HG03175 (cell line): ENCODE results near the gene SLC2A11.
"Not testable (repeated sequence)": the region's sequence is repeated elsewhere in the genome, so short reads cannot be mapped to it uniquely, and the experiment has no call there.

Experiments used
- ATAC-seq: cut with Tn5 transposase; IDR thresholded peaks from one replicate; pipeline ENCODE4 v1.9.1; 2021; ENCODE audit warnings: mild to moderate bottlenecking, moderate library complexity; ENCODE audit not compliant: unreplicated experiment

SLC2A11 gene

GRCh38 chr22:23845265-23846080 is 12.2 kb upstream of the SLC2A11 start:
- no peak for ATAC-seq

DNA sequence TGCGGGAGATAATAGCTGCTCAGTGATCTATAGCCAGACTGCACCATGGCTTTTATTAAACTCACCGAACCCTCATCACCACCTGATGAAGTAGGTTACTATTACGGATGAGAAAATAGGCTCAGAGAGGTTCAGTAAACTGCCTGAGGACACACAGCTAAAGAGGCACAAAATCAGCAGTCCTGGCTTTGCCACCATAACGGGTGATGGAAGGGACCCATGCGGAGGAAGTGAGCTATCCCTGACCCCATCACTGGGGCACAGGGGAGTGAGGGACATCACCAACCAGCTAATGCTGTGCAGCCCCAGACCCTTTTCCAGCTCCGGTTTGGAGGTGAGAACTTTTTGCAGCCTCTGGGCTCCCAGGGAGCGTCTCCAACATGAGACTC is 11.6 kb upstream of the SLC2A11 start:
- no peak for ATAC-seq

GRCh38 chr22:23847310-23847920 is 10.3 kb upstream of the SLC2A11 start:
- no peak for ATAC-seq

GRCh38 chr22:23847991-23848864 is 9.4 kb upstream of the SLC2A11 start:
- no peak for ATAC-seq

GRCh38 chr22:23849009-23850006 is 8.4 kb upstream of the SLC2A11 start:
- ATAC-seq = peak; percentile 56

DNA sequence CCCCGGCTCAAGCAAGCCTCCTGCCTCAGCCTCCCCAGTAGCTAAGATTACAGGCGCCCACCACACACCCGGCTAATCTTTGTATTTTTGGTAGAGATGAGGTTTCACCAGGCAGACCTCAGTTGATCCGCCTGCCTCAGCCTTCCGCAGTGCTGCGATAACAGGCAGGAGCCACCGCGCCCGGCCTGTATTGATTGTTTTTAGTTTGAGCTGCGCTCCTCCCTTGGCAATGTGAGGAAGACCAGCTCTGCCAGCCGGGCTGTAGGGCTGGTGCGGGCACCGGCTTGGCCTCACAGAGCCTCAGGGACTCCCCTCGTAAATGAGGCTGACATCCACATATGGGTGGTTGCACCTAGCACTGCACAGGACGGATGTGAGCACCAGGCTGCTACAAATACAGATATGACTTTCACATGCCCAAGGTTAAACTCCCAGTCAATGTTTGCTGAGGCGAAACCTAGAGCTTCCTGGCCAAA is 7.5 kb upstream of the SLC2A11 start:
- ATAC-seq = peak; percentile 79

DNA sequence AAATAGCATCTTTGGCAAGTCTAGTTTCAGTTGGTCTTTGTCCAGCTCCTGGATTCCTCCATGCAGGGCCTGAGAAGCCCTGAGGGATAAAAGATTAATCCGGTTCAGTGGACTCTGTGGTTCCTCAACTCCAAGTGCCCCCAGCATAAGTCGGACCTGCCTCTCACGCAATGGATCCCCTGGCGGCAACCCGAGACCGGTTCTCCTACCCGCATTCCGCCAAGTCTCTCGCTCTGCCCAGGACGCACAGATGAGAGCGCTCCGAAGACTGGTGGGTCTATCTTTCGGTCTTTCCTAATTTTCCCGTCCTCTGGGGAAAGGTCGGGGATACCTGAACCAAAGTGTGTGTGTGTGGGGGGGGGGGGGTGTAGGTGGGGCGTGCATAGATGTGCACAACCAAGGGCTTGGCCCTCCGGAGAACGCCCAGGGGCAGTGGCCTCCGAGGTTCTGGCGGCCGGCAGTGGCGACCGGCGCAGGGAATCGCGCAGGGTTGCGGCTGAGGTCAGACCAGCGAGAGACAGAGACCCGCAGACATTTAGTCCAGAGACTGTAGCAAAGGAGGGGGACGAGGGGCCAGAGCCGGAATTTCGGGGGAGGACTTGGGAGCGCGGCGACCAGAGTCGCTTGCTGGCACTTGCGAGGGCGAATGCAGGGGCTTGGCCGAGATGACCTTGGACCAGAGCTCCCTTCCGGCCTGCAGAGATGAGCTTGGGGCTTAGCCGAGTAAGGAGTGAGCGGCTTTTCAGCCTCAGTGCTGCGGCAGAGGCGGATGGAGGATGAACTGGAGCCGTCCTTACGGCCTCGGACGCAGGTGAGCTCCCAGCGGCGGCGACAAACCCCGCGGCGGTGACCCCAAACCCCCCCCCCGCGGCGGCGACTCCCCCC is 712 bp upstream of the SLC2A11 start:
- peak; percentile 33 for ATAC-seq

DNA sequence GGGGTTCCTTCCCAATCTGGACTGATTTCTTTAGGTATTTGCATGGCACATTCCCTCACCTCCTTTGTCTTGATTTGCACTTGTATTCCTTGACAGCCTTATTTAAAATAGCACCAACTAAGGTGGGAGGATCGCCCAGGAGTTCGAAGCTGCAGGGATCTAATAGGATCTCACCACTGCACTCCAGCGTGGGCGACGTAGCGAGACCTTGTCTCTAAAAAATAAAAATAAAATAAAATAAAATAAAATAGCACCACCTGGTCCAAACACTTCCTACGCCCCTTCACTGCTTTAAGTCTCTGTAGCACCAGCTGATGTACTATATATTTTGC is 775 bp downstream of the SLC2A11 start:
- ATAC-seq = no peak

- no peak for ATAC-seq
Measured at GRCh38 chr22:23859201-23859600, 1.5 kb downstream of the SLC2A11 start.

DNA sequence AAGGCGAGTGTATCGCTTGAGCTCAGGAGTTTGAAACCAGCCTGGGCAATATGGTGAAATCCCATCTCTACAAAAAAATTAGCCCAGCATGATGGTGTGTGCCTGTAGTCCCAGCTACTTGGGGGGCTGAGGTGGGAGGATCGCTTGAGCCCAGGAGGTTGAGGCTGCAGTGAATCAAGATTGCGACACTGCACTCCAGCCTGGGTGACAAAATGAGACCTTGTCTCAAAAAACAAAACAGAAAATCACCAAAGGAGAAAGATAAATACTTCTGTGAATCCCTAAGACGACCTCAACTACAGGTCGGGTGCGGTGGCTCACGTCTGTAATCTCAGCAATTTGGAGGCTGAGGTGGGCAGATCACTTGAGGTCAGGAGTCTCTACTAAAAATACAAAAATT is 2.5 kb downstream of the SLC2A11 start:
- ATAC-seq = not testable (repeated sequence)

DNA sequence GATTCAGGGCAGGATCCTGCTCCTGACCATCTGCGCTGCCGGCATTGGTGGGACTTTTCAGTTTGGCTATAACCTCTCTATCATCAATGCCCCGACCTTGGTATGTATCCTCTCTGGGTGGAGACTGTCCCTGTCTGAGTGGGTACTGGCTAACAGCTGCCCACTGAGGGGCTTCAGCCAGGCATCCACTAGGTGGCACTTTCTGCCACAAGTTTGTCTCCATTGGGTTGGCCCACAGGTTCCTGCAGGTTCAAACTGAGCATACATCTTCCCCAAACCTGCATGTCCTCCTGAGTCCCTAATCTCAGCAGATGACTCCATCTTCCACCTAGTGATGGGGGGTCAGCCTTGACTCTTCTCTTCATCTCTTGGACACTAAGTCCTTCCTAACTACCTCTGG is 4.4 kb downstream of the SLC2A11 start:
- ATAC-seq = no peak

DNA sequence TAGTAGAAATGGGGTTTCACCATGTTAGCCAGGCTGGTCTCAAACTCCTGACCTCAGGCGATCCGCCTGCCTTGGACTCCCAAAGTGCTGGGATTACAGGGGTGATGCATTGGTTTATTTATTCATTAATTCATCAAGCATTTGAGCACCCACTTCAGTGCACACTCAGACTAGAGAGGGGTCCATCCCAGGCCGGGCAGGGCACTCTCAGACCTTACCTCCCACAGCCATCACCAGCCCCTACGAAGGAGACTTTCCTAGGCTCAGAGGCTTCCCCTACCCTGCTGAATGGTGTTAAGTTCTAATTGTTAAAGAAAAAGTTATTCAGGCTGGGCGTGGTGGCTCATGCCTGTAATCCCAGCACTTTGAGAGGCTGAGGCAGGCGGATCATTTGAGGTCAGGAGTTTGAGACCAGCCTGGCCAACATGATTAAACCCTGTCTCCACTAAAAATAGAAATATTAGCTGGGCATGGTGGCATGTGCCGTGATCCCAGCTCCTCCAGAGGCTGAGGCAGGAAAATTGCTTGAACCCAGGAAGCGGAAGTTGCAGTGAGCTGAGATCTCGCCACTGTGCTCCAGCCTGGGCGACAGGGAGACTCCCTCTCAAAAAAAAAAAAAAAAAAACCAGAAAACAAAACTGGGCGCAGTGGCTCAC is 7.0 kb downstream of the SLC2A11 start:
- ATAC-seq = not testable (repeated sequence)

DNA sequence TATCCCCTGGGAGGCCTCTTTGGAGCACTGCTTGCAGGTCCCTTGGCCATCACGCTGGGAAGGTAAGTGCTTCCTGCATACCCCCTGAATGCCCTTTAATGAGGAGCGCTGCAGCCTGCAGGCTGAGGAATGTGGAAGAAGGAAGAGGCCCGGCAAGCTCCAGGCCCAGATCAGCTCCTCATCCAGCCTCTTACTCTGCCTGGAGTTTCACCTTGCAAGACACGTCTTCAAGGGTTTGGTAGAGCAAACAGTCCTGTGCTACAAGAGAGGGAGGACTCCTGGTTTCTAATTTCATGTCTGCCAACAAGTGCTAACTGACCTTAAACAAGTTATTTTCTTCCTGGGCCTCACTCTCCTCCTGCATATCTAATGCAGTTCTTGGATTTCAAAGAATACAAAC is 10.9 kb downstream of the SLC2A11 start:
- ATAC-seq = no peak

DNA sequence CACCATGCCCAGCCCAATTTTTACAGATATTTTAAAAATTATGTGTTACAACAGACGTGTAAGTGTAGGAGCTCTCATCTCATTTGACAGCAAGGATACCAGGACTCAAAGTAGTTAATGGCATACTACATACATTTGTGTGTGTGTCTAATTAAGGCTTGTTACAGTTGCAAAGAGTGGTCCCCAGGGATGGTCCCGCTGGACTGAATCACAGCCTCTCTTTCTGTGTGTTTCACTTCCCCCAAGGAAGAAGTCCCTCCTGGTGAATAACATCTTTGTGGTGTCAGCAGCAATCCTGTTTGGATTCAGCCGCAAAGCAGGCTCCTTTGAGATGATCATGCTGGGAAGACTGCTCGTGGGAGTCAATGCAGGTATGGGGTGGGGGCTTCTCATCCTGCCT is 17.2 kb downstream of the SLC2A11 start:
- ATAC-seq = no peak

DNA sequence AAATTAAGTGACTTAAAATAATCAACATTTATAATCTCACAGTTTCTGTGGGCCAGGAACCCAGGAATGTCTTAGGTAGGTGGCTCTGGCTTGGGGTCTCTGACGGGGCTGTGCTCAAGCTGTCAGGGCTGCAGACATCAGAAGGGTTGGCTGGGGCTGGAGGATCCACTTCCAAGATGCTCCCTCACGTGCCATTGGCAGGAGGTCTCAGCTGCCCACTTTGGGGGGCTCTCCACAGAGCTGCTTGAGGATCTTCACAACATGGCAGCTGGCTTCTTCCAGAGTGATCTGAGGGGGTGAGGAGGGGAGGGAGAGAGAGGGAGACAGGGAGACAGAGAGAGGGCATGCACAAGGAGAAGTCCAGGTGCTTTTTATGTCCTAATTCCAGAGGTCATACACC is 18.1 kb downstream of the SLC2A11 start:
- ATAC-seq = no peak

DNA sequence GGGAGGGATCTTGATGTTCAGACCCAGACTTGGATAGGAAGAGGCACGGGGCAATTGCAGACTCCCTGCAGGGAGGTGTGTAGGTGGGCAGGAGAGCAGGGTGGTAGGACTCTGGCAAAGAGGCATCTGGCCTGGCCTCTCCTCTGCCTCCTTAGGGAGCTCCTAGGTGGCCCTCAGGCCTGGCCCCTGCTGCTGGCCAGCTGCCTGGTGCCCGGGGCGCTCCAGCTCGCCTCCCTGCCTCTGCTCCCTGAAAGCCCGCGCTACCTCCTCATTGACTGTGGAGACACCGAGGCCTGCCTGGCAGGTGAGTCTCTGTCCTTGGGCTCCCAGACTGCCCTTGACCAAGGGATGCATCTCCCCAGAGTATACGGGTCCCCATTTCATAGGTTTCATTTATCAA is 19.9 kb downstream of the SLC2A11 start:
- no peak for ATAC-seq

GRCh38 chr22:23878219-23878618 is 20.5 kb downstream of the SLC2A11 start:
- no peak for ATAC-seq

GRCh38 chr22:23882370-23882769 is 24.7 kb downstream of the SLC2A11 start:
- ATAC-seq = no peak

GRCh38 chr22:23883658-23884057 is 26.0 kb downstream of the SLC2A11 start:
- ATAC-seq = no peak
